Measurements from ENCODE around the gene TYK2.

TYK2 gene

GRCh38 chr19:10333758-10334587, 46.4 kb downstream of the TYK2 start:
- no peak for DNase-seq (ENCODE audit: low read depth)

GRCh38 chr19:10332965-10333757, 47.2 kb downstream of the TYK2 start, which contains the start of gene RAVER1:
Gene RAVER1, minus strand, starts transcription at chr19:10333529. Its CDS starts 22 bp downstream, at chr19:10333507.
- DNase-seq (ENCODE audit: low read depth): peak; percentile 96

- DNase-seq (ENCODE audit: low read depth): no peak
These were observed 48.0 kb downstream of the TYK2 start for GRCh38 chr19:10332158-10332964.

- no peak for DNase-seq (ENCODE audit: low read depth)
These were observed 50.8 kb downstream of the TYK2 start for GRCh38 chr19:10329555-10329954.

GRCh38 chr19:10328558-10329429, 51.6 kb downstream of the TYK2 start:
- DNase-seq (ENCODE audit: low read depth): no peak

- DNase-seq (ENCODE audit: low read depth): no peak
These were observed 52.6 kb downstream of the TYK2 start for GRCh38 chr19:10327793-10328192.

- DNase-seq (ENCODE audit: low read depth): no peak
These were observed 54.6 kb downstream of the TYK2 start for GRCh38 chr19:10325732-10326131.

GRCh38 chr19:10321874-10322835, 58.2 kb downstream of the TYK2 start:
- no peak for DNase-seq (ENCODE audit: low read depth)

GRCh38 chr19:10321417-10321797, 59.0 kb downstream of the TYK2 start:
- DNase-seq (ENCODE audit: low read depth): no peak

- no peak for DNase-seq (ENCODE audit: low read depth)
These were observed 59.6 kb downstream of the TYK2 start for GRCh38 chr19:10320602-10321416.

- no peak for DNase-seq (ENCODE audit: low read depth)
These were observed 61.3 kb downstream of the TYK2 start for GRCh38 chr19:10318807-10319682.

- no peak for DNase-seq (ENCODE audit: low read depth)
These were observed 62.4 kb downstream of the TYK2 start for GRCh38 chr19:10317857-10318462.

GRCh38 chr19:10317045-10317856, 63.1 kb downstream of the TYK2 start:
- no peak for DNase-seq (ENCODE audit: low read depth)

GRCh38 chr19:10316229-10317044, 63.9 kb downstream of the TYK2 start:
- DNase-seq (ENCODE audit: low read depth): no peak

GRCh38 chr19:10315335-10316214, 64.8 kb downstream of the TYK2 start, which contains the start of gene FDX2:
Gene FDX2, minus strand, starts transcription at chr19:10316015. Its CDS starts 19 bp downstream, at chr19:10315996.
- peak; percentile 89 for DNase-seq (ENCODE audit: low read depth)

Data from stimulated activated CD8-positive, alpha-beta memory T cell treated with anti-CD3 and anti-CD28 coated beads, Interleukin-7, amount 100 ng/mL, for 24 hours (primary cell).